HTR-8/SVneo (cell line): Measurements from ENCODE around the gene TMEM242.

Experiments used
- DNase-seq: peaks from one replicate; pipeline ENCODE4 v3.0.0; 2011; ENCODE audit warnings: low spot score, mixed read lengths; ENCODE audit not compliant: insufficient read length
- FAIRE-seq: peaks from 2 replicates; lab custom pipeline; 2011; peaks lifted over from hg19 to GRCh38; lab: Jason Lieb, UNC

The TMEM242 gene

DNA sequence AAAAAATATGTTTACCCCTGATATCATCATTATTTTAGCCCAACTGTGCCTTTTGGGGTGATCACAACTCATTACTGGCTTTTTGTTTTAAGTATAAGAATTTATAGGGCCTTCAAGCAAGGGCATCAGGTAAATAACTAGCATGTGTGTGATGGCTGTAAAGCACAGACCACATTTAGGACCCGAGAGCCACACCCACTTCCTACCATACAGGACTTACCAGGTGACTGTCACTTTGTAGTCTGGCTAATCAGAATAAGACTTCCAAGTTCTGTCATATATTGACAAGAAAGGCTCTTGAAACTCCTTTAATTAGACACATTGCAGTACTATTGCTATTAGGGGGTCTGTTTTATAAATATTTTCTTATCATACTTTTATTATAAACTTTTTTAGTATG lies 31.1 kb downstream of the TMEM242 start:
- FAIRE-seq (no peak), DNase-seq (no peak)

DNA sequence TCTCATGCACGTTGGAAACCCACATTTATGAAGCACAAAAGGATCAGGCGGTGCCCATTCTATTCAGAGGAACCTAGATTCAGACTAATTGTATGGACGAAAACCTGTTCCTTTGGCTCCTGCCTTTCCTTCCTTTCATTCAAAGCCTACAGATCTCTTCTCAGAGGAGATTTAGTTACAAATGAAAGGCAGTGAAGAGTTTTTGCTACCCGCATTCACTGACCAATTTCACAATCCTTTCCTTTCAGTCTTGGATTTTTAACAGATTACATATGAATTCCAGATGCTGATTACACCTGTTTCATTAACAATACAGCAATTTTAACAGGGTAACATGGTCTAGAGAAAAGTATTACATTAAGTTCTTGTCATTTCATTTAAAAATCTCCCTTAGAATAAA lies 32.0 kb downstream of the TMEM242 start:
- DNase-seq (no peak), FAIRE-seq (no peak)

DNA sequence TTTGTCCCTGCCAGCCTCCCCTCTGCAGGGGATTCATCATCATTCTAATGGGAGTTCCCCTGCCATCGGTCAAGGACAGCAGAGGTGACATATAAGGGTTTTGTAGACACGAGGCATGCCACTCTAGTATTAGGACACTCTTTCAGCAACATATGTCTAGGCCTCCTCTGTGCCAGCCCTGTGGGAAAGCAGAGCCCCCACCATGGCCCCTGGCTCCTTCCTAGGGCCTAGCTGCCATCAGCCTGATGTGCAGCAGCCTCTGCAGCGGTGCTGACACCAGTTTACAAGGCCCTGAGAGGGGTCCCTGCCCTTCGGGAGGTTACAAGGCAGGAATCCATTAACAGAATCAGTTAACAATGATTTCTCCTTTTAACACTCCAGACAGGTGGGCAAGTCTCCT lies 32.5 kb downstream of the TMEM242 start:
- FAIRE-seq (no peak), DNase-seq (no peak)

DNA sequence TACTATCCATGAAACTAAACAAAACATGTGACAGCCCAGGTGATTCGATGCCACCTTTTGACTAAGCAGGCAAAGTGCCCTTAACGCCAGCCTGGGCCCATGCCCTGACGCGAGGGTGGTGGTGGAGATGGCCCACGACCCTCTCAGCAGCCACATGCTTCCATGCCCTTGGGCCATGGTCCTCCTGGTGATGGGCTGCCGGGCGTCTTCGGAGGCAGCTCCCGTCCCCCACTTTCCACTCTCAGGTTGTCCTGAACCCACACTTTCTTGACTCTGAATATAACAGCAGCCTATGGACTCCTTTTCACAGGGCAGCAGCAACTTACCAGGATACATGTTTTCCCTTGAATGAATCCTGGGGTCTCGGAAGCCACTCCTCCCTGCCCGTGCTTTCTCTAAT lies 33.6 kb downstream of the TMEM242 start:
- no peak for DNase-seq
- FAIRE-seq: no peak

DNA sequence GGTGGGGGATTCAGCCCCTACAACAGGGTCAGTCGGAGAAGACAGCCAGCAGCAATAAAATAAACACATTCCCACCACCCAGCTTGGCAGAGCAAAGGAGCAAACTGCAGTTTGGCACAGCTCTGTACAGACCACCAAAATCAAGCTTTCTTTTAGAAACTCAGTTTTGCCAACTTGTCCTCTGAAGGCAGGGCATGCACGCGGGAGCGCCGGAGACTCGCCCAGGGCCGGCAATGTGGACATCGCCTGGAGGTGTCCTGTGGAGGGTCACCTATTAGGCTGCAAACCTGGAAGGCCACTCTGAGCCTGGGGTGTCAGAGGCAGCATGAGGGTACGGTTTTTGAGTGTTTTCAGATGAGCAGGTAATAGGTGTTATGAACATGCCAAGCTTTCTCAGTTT lies 34.7 kb downstream of the TMEM242 start:
- FAIRE-seq (no peak), DNase-seq (no peak)

DNA sequence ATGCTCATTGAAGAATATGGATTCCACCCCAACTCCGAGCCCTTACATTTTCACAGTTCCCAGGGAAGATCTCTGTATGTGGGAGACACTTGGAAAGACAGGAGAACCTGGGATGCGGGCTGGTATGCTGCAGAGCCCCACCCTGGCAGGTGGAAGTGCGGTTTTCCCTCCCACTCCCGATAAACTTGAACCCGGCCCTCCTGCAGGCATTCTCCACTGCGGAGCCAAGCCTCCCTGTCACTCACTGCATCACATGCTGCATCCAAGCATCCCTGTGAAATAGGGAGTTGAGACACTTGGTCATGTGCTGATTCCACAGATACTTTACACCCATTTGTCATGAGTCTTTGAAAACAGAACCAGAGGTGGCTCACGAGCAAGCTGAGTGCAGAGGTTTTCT lies 35.4 kb downstream of the TMEM242 start:
- FAIRE-seq (no peak), DNase-seq (no peak)

DNA sequence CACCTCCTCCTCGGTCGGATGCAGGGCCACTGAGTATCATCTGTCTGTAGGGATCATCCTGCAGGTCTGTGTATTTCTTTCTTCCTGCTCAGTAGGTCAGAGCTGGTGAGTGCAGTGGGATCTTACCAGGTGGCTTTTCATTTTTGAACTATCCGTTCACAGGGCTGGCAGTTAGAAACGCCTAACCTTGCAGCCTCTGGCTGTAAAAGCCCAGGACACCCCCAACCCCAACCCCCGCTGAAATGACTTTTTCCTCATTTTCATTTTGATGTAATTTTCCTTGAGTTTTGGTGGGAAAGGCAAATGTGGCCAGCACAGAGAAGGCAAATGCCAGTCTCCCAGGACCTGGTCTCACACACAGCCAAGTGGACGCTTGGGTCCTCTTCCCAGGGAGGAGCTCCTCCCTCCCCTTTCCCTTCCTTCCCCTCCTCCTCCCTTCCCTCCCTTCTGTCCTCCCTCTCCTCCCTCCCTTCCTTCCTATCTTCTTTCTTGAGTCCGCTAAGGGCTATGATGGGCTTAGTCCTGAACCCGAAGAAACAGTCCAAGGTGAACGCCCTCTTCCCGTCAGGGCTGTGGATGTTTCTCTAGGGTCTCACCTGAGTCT lies 36.0 kb downstream of the TMEM242 start:
- no peak for FAIRE-seq
- DNase-seq: no peak

DNA sequence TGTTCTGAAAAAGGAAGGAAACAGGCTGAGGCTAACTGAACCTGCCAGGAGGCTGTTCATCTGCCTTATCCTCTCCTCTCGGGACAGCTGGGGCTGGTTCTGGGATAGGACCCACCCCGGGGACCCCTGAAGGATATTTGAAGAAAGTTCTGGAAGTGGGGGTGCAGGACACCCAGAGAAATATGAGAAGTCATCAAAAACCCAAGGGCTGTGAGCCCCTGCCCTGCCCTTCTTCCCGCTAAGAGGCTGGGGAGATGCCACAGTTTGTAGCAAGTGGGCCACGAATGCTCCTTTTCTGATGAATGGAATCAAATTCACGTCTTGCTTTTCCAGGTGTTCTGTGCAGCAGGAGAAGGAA lies 37.9 kb downstream of the TMEM242 start:
- no peak for FAIRE-seq

DNA sequence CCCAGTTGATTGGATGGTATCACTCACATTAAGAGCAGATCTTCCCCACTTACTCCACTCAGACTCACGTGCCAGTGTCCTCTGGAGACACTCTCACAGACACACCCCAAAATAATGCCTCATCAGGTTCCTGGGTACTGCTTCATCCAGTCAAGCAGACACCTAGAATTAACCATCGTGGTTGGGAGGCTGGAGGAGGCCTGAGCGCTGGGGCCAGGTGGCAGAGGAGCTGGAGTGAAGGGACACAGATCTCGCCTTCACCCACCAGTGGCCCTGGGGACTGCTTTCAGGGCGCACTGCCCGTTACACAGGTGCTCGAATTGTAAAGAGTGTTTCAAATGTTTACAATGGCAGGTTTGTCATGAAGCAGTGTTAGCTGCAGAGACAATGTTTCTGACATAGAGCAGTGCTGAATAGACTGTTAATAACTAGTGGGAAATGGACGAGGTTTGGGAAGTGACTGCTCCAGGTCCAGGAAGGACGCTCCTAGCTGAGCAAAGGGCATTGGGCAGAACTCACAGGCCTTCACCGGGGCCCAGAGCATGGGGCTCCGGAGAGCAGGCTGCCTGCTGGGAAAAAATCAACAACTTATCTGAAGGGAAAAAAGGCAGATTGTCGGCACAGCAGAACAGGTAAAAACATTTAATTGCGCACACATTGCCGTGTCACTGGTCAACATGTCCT lies 38.4 kb downstream of the TMEM242 start:
- DNase-seq (no peak), FAIRE-seq (no peak)

More for the DNA sequence above, 37.9 kb downstream of the TMEM242 start:
- DNase-seq: no peak

DNA sequence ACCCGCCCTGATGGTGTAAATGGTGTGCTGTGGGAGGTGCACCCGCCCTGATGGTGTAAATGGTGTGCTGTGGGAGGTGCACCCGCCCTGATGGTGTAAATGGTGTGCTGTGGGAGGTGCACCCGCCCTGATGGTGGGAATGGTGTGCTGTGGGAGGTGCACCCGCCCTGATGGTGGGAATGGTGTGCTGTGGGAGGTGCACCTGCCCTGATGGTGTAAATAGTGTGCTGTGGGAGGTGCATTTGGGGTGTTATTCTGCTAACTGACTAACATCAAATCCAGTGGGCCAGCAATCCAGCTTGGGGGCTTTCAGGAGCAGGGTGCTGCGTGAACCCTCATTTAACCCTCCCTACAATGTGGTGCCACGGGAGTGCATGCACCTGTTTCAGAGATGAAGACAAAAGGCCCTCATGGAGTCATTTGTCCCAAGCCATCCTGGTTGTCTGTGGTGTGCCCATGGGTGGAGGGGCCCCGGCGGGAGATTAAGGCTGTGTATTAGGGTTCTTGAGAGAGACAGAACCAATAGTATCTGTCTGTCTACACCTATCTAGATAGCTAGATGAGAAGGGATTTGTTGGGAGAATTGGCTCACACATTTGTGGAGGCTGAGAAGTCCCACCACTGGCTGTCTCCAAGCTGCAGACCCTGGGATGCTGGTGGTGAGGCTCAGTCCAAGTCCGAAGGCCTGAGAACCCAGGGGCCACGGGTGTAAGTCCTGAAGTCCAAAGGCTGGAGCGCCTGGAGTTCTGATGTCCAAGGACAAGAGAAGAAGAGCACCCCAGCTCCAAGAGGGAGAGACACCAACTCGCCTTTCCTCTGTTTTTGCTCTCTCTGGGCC lies 39.2 kb downstream of the TMEM242 start:
- FAIRE-seq: no peak

DNA sequence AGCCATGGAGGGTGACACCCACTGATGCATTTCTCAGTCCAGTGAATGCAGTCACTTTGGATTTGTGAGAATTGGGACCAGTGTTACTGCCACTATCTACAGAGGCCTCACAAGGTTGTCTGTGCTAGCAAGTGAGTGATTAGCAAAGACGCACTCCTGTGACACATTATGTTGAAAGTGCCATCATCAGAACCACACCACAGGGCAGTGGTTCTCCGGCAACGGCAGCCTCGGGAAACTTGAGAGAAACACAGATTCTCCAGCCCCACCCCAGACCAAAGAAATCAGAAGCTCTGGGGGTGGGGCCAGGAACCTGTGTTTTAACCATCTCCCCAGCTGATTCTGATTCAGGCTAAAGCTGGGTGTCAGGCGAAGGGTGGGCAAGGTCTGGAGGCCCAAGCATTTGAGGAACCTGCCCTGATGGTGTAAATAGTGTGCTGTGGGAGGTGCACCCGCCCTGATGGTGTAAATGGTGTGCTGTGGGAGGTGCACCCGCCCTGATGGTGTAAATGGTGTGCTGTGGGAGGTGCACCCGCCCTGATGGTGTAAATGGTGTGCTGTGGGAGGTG lies 39.9 kb downstream of the TMEM242 start:
- FAIRE-seq: no peak
- no peak for DNase-seq

More for the DNA sequence above, 39.2 kb downstream of the TMEM242 start:
- DNase-seq: no peak

DNA sequence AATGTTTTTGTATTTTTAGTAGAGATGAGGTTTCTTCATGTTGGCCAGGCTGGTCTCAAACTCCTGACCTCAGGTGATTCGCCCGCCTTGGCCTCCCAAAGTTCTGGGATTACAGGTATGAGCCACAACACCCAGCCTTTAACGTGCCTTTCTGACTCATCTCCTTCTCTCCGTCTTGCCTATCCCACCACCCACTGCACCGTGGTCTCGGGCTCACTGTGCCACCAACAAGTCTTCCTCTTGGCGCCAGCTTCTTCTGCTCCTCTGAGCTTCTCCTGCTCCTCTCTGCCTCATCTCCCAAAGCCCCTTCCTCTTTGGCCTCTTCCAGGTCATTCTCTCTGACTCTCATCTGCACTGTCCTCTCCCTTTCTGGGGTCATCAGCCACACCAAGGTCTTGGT lies 41.0 kb downstream of the TMEM242 start:
- DNase-seq: no peak
- no peak for FAIRE-seq

DNA sequence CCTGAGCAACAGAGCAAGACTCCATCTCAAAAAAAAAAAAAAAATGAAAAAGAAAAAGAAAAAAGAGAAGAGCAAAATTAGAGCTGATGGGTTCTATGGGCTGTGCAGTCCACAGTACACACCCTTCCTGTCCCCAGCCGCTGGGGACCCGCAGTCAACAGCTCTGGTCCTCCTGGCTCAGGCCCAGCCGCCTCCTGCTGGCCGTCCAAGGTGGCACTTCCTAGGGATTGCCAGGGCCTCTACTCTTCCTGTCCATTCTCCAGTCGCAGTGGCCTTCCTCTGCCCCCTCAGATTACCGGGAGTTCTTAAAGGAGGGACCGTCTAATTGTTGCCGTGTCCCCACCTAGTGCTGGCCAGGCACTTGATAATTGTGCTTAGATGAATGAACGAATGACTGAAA lies 41.7 kb downstream of the TMEM242 start:
- no peak for FAIRE-seq
- DNase-seq: no peak

DNA sequence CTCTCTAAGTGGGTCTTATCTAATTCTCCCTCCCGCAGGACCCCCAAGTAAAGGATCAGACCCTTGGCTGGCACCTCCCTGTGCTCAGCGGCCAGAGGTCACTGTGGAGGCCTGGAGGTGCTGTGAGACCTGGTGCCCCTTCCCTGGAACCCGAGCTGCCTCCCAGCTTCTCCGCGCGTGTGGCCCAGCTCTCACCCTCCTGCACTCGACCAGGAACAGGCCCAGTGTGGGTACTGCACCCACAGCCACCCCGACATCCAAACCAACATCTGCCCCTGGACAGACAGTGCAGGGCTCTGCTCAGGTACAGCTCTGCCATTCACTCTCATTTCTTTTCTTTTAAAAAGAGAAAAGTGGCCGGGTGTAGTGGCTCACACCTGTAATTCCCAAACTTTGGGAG lies 42.4 kb downstream of the TMEM242 start:
- DNase-seq (no peak), FAIRE-seq (no peak)

DNA sequence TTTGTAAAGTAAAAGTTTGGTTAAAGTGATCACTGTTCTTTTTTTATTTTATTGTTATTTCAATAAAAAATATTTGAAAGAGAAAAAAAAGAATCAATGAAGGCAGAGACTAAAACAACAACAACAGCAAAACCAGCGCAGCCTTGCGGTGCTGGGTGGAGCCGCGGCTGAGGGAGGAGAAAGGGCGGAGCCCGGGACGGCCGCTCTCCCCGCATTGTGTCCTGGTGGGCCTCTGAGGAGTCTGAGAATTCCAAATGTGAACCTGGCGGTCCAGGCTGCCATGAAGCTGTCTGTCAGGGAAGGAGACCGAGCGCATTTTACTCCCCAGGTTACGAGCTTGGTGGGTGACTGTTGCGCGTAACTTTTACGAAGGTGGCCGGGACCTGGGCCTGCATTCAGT lies 43.2 kb downstream of the TMEM242 start:
- no peak for FAIRE-seq

DNA sequence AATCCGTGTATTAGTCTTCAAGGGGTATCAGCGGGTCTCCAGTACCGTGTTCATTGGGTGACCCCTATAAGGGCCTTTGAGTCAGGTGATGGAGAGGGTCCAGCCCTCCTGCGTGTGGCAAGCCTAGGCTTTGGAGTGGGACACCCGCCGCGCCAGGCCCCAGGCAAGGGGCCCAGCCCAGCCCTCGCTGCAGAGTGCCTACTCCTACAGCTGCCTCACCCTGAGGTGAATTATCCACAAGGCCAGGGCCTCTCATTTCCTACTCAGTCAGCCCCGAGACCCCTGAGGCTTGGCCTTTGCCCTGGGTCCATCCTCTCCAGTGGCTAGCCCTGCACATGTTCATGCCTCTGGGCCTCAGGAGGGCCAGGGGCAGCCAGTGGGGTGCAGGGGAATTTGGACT lies 45.1 kb downstream of the TMEM242 start:
- no peak for FAIRE-seq
- DNase-seq: no peak

More for the DNA sequence above, 43.2 kb downstream of the TMEM242 start:
- no peak for DNase-seq

DNA sequence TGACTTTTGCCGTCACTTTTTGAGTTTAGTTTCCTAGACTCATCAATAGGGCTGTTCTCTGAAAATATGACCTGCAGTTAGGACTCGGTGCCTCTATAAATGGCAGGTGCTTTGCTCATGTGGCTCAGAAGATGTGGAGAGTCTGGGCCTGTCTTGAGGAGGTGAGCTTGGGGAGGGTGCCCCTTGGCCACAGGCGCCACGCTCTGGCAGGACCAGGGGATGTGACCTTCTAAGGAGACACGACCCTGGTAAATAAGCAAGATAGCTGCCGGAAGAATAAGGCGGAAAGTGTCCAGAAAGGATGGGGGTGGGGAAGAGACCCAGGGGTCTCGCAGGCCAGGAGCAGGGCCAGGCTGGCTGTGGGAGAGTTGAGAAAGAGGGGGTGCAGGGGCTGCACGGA lies 46.6 kb downstream of the TMEM242 start:
- FAIRE-seq (no peak), DNase-seq (no peak)

DNA sequence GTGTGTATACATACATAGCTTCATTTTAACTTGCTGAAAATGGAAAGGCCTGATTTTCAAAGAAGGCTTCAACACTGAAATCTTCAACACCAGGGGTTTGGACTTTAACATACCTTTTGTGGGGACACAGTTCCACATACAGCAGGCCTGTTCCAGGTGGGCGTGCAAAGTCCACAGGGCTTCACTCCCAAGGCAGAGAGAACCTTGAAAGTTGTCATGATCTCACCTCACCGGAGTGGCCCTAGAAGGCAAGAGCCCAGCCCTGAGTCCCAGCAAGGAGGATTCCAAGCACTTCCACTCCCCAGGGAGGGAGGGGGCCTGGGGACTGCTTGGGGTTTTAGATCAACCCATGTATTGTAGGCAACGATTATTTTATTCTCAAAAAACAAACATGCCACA lies 47.2 kb downstream of the TMEM242 start:
- FAIRE-seq (no peak), DNase-seq (no peak)

DNA sequence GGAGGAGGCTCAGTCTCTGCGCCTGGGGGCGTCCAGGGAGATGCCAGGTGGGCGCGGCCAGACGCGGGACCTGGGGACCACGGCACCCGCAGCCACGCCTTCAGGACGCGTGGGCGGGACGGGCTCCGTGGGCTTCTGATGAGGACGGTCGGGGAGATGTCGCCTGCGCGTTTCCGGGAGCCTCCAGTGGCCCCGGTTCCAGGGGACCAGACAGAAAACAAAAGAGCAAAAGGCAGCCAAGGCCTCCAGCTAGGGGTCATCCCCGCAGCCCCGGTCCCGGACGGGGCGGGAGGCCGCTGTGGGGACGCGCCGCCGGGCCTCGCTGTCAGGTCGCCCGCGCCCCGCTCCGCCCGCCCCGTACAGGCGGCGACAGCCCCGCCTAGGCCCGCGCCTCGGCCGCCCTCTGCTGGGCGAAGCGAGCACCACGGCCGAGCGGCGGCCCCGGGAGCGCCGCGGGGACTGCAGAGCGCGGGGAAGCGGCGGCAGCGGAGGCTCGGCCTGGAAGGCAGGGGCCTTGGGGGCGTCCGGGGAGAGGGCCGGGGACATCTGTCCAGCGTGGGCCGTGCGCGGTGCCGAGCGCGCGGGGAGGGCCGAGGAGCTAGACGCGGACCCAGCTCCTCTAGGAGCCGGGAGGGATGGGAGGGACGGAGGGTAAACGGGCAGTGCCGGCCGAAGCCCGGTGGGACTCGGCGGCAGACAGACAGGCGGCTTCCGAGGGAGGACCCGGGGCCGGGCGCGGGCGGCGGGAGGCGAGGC lies 48.7 kb downstream of the TMEM242 start:
- peak; percentile 36 for FAIRE-seq

DNA sequence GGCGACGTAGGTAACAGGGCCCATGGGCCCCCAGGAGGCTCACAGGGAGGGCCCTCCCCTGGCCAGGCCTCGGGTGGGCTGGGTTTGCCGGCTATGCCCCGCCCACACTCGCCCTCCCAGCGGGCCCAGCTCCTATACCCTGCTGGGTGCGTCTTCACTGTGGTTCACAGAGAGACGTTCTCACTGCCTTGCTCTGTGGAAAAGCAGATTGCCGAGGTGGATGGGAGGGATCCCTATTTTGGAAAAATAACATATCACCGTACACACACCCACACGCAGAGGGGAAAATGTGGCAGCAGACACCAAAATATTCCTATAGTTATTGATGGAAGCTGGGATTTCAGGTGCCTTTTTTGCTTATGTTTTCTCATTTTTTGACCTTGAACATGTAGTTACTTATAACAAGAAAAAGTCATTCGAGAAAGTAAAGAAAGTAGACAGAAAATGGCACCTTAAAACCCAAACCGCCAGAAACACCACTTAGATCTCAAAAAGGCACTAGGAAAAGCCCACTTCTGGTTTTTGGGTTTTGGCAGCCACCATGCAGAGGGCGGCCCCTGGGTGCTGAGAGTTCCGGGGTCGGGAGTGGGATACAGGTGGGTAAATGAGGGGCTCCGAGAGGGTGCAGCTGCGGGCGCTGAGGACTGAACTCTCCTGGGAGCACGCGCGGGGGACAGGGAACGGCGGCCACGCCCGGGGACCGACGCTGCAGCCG lies 49.4 kb downstream of the TMEM242 start:
- no peak for FAIRE-seq
- DNase-seq: no peak

More for the DNA sequence above, 48.7 kb downstream of the TMEM242 start:
- peak; percentile 69 for DNase-seq
